ENCODE measurements around the gene NUBP2.

- TF ChIP-seq CTCF (conservative IDR thresholded peaks at IDR 0.05; ENCODE audit: low read length), result no peak
- TF ChIP-seq EZH2phosphoT487 (IDR thresholded peaks at IDR 0.05; ENCODE audit: borderline replicate concordance), result no peak
Measured at GRCh38 chr16:1766701-1767100, 16.1 kb upstream of the NUBP2 start.
